Activated CD8-positive, alpha-beta memory T cell treated with anti-CD3 and anti-CD28 coated beads for 4 hours (primary cell): ENCODE data around the gene MLLT6.

Source experiments
- DNase-seq, 2 donors: peaks; one replicate each; pipeline ENCODE4 v3.0.0-alpha.2; 2020; ENCODE audit warnings: low read depth in 2 of 2

Gene MLLT6

DNA sequence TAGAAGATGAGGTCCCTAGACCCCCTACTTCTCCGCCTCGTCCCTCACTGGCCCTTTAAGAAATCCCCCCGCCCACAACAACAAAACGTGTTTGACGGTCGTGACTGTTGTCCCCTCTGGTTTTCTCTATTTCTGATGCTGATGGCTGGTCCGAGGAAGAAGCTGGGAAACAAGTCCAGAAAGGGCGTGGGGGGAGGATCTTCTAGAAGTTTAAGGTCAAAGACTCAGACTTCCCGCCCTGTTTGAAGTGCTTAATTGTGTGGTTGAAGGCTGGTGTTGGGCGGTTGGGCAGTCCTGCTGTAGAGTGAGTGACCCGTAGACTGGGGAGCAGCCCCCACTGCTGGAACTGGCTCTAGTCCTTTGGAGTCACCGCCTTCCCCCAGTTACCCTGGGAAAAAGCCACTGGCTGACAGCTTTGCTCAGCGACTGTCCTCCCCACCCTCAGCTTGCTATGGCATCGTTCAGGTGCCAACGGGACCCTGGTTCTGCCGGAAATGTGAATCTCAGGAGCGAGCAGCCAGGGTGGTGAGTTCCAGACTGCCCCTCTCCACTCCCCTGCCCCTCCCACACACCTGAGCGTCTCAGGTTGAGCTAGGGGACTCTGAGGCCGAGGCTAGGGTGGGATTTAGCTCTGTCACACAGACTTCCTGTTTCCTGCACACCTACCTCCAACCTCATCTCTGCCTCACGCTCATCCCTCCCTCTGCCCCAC is 1.6 kb downstream of the MLLT6 start:
- DNase-seq, result no peak

DNA sequence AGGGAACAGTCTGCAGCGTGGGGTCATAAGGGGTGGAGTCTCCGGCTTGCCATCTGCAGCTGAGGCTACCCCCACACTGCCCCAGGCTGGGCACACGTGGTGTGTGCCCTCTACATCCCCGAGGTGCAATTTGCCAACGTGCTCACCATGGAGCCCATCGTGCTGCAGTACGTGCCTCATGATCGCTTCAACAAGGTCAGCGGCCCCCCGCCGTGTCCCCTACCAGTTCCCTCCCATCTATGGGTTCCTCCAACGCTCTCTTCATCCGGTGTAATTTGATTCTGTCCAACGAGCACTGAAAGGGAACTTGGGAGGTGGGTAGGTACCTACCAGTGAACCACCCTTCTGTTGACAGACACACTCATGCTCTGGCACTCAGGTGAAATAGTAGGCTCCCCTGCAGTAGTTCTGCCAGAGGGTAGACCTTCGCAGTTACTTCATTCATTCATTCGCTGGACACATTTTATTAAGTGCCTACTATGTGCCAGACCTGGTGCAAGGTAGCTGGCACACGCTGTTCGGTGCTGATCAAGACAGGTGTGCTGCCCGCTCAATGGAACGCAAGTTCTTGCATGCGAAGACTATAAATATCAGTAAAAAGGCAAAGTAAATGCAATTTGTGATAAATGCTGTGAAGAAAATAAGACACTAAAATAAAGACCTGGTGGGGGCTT is 2.7 kb downstream of the MLLT6 start:
- DNase-seq, result no peak

DNA sequence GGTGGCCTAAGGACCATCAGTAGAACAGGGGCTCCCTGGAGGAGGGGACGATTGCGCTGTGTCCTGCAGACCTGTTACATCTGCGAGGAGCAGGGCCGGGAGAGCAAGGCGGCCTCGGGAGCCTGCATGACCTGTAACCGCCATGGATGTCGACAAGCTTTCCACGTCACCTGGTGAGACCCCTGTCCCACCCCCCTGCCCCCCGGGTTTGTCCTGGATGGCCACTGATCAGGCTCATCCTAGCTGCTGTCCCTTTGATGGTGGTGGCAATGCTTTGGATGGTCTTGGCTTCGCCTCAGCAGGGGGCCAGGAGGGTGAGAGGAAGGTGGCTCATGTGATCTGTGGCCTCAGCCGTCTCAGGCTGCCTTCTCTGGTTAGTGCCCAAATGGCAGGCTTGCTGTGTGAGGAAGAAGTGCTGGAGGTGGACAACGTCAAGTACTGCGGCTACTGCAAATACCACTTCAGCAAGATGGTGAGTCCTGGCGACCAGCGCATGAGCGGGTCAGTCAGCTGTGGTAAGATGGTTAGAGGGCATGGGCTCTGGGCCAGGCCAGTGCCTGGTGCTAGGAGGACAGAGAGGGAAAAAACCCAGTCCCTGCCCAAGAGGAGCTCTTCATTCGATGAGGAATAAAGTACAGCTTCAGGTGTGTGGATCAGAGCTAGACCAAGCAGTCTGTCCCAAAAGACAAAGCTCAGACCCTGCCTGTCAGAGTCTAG is 4.2 kb downstream of the MLLT6 start:
- no peak for DNase-seq

DNA sequence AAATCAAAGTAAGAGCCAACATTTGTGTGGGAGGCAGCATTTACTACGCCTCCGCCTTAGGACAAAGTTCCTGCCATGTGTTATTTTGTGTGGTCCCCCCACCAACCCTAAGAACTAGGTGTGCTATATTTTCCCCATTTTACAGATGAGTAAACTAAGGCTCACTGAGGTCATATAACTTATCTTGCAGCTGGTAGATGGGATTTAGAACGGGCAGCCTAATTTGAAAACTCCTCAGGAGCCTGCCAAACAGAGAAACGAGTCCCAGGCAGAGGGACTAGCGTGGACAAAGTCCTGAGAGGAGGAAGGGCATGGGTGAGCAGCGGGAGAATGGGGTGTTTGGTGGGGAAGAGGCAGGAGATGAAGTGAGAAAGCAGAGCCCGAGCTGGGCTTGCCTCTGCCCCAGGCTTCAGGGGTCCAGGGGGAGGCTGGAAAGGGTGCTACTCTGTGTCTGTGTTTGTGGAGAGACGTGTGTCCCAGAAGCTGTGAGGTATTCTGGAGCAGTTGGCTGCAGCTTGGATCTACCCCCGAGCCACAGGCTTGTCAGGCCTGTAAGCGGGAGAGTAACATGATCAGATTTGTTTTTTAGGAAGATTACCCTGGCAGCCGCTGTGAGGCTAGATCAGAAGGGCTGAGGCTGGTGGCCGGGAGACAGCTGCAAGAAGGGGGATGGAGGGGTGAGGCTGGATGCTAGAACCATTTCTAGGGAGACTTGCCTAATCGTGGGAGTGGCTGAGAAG is 5.0 kb downstream of the MLLT6 start:
- no peak for DNase-seq

DNA sequence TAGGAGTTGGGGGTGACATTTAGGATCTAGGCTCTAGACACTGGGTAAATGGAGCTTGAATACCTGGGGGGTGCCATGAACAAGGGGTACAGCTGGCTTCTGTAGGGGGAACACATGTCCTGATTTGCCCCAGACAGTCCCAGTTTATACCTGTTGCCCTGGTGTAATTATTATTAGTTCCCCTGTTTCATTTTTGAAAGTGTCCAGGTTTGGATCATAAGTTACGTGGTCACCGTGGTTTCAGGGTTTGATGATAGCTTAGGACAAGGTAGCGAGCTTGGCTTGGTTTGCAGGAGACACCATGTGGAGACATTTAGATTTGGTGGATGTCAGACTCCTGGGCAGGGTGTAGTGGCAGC is 5.5 kb downstream of the MLLT6 start:
- DNase-seq, result no peak

DNA sequence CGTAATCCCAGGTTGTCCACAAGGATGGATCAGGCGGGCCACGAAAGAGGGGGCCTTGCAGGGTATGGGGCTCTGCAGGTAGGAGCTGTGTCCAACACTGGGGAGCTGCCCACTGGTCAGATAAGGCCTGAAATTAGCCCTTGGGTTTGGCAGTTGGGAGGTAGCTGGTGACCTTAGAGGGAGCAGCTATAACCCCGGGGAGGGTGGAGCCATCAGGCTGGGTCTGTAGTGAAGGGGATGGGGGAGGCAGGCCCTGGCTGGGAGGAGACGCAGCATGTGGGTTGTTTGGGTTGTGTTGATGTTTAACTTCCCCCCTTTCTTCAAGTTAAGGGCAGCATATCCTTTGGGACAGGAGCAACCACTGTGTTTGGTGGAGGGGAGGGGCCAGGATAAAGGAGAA is 5.9 kb downstream of the MLLT6 start:
- no peak for DNase-seq

DNA sequence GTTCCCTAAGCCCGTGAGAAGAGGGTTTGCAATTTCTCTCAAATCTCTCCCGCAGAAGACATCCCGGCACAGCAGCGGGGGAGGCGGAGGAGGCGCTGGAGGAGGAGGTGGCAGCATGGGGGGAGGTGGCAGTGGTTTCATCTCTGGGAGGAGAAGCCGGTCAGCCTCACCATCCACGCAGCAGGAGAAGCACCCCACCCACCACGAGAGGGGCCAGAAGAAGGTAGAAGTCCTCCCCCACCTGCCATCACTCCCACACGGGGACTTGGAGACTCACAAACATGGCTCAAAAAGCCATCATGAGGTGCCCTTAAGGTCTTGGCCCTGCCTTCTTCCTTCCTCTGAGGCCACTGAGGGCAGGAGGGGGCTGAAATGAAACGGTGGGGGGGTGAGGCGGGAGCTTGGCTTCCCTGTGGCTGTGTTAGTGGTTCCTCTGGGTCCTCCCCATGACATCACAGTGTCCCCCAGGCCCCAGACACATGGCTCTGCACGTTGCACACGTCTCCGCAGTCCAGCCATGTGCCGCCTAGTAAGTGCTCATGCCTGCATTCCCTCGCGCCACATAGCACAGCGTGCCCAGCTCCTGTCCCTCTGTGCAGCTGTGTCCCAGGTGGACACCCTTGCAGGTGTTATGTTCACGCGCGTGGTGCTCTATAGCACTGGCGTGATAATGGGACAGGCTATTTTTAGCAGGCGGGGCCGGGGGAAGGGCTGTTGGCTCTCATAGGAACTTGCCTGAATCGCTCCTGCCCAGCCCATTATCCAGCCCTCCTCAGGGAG is 6.9 kb downstream of the MLLT6 start:
- no peak for DNase-seq

DNA sequence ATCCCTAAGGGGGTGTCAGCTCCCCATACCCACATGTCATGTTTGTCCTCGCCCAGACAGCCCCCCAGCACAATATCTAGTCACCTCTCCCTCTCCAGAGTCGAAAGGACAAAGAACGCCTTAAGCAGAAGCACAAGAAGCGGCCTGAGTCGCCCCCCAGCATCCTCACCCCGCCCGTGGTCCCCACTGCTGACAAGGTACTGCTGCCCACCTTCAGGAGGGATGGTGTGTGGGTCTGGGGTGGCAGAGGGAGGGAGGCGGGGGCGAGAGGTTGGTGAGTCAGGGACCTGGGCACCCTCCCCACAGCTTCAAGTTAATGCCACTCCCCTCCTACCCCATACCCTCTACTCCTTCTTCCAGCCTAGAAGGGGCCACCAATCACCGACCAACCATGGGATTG is 7.5 kb downstream of the MLLT6 start:
- no peak for DNase-seq

DNA sequence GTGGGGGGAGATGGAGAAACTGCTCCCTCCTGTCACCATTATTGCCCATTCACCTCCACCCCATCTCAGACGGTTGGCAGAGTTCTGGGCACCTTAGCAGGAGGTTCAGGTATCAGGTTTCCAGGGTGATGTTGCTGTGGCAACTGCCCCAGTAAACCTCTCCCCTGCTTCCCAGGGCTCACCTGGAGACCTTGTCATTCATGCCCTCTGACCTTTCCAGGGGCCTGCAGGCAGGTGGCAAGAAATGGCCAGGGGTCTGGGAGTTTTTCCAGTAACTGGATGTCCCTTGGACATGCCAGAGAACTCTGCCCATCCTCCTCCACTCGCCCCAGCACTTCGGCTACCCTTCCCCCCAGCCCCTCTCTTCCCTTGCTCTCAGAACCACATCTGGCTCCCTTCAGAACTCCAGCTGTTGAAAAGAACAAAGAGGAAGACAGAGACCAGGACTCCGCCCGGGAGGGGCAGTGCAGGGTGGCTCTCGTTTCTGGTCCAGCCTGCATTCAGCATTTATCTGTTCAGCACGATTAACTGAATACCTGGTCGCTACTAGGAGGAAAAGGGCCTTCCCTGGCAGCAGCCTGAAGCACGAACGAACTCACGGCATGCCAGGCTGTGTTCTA is 8.5 kb downstream of the MLLT6 start:
- no peak for DNase-seq

DNA sequence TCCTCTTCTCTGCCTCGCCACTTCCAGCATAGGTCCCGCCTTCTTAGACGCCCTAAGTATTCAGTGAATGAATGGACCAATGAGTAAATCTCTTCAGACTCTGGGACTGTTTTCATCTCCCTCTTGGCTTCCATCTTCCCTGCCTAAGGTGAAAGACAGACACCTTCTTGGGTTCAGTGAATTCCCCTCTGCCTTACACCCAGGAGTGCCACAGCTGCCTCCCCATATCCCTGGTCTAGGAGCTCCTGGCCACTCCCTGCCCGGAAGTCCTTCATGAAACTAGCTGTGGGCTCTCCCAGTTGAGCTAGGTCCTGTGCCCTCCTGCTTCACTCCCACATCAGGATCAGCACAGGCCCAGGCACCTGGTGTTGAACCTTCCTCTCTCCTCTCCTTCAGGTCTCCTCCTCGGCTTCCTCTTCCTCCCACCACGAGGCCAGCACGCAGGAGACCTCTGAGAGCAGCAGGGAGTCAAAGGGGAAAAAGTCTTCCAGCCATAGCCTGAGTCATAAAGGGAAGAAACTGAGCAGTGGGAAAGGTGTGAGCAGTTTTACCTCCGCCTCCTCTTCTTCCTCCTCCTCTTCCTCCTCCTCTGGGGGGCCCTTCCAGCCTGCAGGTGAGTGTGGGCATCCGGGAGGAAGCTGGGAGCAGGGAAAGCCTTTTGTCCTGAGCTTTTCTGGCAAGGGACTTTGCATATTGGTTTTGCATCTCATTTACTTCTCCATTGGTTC is 10.3 kb downstream of the MLLT6 start:
- DNase-seq, result no peak

DNA sequence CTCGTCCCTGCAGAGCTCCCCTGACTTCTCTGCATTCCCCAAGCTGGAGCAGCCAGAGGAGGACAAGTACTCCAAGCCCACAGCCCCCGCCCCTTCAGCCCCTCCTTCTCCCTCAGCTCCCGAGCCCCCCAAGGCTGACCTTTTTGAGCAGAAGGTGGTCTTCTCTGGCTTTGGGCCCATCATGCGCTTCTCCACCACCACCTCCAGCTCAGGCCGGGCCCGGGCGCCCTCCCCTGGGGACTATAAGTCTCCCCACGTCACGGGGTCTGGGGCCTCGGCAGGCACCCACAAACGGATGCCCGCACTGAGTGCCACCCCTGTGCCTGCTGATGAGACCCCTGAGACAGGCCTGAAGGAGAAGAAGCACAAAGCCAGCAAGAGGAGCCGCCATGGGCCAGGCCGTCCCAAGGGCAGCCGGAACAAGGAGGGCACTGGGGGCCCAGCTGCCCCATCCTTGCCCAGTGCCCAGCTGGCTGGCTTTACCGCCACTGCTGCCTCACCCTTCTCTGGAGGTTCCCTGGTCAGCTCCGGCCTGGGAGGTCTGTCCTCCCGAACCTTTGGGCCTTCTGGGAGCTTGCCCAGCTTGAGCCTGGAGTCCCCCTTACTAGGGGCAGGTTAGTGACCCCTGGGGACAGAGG is 11.4 kb downstream of the MLLT6 start:
- no peak for DNase-seq

DNA sequence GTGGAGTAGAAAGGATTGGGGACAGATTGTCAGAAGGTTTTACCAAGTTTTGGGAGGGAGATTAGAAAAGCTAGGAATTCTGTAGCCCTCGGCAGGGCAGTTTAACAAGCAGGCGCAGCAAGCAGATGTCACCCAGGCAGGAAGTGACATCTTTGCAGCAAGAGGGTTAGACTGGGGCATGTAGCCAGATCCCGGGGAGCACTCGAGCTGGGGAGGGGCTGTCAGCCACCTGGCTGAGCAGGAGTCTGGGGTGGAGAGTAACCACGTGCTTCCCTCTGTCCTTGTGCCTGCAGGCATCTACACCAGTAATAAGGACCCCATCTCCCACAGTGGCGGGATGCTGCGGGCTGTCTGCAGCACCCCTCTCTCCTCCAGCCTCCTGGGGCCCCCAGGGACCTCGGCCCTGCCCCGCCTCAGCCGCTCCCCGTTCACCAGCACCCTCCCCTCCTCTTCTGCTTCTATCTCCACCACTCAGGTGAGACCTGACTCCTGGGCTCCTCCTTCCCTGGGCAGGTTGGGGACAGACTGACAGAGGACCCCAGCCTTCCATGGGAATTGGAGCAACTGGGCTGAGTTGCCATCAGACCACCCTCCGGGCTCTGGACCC is 12.2 kb downstream of the MLLT6 start:
- DNase-seq, result no peak

DNA sequence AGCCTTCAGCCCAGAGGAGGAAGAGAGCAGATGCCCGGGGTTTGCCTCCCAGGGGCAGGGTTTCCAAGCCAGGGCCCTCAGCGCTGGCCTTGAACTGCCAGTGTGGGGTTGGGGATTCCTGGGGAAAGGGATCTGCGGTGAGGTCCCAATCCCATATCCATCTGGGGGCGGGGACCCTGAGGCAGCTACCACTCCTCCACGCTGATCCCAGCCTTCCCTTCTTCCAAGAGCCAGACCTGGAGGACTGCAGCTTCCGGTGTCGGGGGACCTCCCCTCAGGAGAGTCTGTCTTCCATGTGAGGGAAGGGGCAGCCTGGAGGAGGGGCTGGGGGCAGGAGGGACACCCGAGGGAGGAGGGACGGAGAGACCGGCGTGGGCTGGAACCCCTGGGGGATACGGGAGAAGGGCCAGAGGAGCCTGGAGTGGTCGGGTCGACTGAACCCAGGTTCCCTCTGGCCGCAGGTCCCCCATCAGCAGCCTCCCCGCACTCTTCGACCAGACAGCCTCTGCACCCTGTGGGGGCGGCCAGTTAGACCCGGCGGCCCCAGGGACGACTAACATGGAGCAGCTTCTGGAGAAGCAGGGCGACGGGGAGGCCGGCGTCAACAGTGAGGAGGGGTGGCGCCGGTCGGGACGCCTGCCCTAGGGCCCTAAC is 14.3 kb downstream of the MLLT6 start:
- DNase-seq, result no peak

DNA sequence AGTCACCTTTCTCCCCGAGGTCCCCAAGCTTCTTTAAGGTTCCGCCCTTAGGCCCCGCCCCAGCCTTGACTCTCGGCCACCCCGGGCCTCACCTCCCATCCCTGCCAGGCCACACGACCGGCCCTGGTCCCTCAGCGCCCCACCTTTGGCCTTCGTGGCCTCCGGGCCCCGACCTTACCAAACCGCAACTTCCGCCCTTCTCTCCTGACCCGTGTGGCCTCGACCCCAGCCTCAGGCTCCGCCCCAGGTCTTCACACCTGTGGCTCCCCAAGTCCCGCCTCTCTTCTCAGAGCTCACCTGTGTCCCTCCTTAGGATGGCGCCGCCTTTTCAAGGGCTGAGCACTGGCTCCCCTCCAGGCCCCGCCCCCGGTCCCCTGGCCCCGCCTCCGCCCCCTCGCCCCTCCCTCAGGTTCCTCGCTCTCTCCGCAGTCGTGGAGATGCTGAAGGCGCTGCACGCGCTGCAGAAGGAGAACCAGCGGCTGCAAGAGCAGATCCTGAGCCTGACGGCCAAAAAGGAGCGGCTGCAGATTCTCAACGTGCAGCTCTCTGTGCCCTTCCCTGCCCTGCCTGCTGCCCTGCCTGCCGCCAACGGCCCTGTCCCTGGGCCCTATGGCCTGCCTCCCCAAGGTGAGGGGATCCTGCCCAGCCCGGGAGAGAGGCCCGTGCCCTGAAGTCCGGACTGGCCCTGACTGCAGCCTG is 15.0 kb downstream of the MLLT6 start:
- DNase-seq, result no peak

DNA sequence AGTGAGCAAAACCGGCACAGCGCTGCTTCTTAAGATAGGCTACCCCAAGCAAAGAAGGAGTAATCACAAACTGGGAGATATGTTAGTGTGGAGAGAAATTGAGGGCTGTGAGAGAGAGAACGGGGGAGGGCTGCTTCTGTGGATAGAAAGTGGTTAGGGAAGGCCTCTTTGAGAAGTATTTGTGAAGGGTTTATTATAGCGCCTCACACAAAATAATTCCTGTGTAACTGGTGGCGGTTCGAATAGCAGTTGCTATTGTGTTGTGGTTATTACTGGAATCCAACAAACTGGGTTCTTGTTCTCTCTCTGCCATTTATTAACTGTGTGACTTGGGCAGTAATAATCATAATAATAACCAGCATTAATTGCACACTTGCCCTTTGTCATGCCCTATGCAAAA is 15.9 kb downstream of the MLLT6 start:
- no peak for DNase-seq

DNA sequence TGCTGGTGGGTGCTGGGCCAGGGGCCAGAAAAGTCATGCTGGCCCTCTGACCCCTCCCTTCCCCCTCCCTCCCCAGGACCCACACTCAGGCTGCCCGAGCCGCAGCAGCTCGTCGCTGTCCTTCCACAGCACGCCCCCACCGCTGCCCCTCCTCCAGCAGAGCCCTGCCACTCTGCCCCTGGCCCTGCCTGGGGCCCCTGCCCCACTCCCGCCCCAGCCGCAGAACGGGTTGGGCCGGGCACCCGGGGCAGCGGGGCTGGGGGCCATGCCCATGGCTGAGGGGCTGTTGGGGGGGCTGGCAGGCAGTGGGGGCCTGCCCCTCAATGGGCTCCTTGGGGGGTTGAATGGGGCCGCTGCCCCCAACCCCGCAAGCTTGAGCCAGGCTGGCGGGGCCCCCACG is 16.7 kb downstream of the MLLT6 start:
- no peak for DNase-seq

DNA sequence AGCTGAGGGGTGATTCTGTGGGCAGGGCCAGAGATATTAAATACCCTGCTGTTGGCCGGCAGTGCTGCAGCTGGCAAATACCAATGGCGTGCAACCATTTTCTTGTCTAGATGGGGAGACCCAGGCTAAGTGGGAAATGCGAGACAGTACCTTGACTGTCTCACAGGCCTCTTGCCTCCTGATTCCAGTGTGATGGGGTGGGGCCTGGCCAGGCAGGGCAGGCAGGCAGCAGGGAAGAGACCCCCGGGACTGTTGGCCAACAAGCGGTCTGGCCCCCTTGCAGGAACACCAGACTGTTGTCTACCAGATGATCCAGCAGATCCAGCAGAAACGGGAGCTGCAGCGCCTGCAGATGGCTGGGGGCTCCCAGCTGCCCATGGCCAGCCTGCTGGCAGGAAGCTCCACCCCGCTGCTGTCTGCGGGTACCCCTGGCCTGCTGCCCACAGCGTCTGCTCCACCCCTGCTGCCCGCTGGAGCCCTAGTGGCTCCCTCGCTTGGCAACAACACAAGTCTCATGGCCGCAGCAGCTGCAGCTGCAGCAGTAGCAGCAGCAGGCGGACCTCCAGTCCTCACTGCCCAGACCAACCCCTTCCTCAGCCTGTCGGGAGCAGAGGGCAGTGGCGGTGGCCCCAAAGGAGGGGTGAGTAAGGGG is 19.4 kb downstream of the MLLT6 start:
- no peak for DNase-seq

DNA sequence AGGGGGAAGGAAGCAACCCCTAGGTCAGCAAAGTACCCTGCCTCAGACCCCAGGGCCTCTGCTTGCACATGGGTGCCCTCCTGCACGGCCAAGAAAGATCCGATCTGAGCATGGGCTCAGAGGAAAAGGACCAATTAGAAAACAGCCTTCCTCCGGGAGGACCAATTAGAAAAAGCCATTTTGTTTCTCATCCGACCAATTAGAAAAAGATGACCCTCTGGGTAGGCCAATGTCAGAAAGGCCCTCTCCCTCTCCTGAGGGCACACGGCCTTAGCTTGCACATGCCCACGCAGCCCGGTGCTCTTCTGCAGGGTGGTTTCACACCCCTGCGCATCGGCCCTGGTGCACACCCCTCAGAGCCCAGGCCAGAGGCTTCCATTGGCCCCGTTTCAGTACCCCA is 20.0 kb downstream of the MLLT6 start:
- DNase-seq, result no peak
